ENCODE results near the gene CHST11.

DNA sequence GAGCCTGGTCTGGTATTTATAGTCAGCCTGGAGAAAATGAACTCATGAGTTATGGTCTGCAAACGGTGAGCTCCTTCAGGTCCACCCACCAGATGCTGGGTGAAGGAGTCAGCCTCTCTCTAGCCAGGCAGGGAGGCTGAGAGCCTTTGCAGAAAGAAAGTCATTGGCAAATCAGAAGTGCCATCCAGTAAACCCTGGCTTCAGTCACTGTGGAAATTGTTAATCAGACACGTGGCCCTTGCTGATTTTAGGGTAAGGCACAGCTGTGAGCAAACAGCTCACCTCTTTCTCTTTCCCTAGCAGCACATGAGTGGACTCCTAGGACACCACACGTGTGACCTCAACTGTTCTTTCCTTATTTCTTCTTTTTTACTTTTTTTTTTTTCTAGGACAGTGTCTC is 44.9 kb downstream of the CHST11 start:
- TF ChIP-seq, protein P1, sequence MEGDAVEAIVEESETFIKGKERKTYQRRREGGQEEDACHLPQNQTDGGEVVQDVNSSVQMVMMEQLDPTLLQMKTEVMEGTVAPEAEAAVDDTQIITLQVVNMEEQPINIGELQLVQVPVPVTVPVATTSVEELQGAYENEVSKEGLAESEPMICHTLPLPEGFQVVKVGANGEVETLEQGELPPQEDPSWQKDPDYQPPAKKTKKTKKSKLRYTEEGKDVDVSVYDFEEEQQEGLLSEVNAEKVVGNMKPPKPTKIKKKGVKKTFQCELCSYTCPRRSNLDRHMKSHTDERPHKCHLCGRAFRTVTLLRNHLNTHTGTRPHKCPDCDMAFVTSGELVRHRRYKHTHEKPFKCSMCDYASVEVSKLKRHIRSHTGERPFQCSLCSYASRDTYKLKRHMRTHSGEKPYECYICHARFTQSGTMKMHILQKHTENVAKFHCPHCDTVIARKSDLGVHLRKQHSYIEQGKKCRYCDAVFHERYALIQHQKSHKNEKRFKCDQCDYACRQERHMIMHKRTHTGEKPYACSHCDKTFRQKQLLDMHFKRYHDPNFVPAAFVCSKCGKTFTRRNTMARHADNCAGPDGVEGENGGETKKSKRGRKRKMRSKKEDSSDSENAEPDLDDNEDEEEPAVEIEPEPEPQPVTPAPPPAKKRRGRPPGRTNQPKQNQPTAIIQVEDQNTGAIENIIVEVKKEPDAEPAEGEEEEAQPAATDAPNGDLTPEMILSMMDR (IDR thresholded peaks at IDR 0.05): no peak
- no peak for TF ChIP-seq ZFX (IDR thresholded peaks at IDR 0.05; ENCODE audit: borderline replicate concordance)

Measured in 22Rv1 (cell line).